ENCODE measurements around the gene PRRX1.

GRCh38 chr1:170741678-170742077, 77.7 kb downstream of the PRRX1 start:
- TF ChIP-seq ZNF274 (IDR thresholded peaks at IDR 0.05; ENCODE audit: low read depth, low read length) = no peak
- no peak for TF ChIP-seq SUZ12 (IDR thresholded peaks at IDR 0.05; ENCODE audit: extremely low read depth, insufficient read depth, insufficient read length)
